ENCODE results near the gene C3orf38.

GRCh38 chr3:88188436-88188835, 38.7 kb downstream of the C3orf38 start:
- TF ChIP-seq CTCF (IDR thresholded peaks at IDR 0.05; ENCODE audit: insufficient read depth, low read length) (no peak), POLR2AphosphoS5 (IDR thresholded peaks at IDR 0.05; ENCODE audit: low read depth) (no peak), GABPA (IDR thresholded peaks at IDR 0.05; ENCODE audit: low read depth) (no peak), REST (IDR thresholded peaks at IDR 0.05; ENCODE audit: insufficient replicate concordance, low read depth) (no peak), SPI1 (IDR thresholded peaks at IDR 0.05; ENCODE audit: borderline replicate concordance, low read depth) (no peak)

Data from HL-60 (cell line).